ENCODE results near the gene SEMG2. TPM values are rescaled to one million over a fixed set of nuclear protein-coding genes. Genes with fewer than 3 reads are reported as not detected.

Gene SEMG2
- total RNA-seq (not detected), polyA plus RNA-seq (not detected)
- long read RNA-seq, donor 1: 0 reads
- long read RNA-seq, donor 2: 0 reads
- long read RNA-seq, donor 3: 0 reads

- Histone ChIP-seq H3K9me3 (no peaks in the 10 kb centered on the region), H3K27ac (no peak within 1 kb of the TSS), H3K4me1 (peaks cover 0 to 3% (median 0%) of the 10 kb centered on the region in 9 donors), H3K4me3 (no peak within 1 kb of the TSS), H3K27me3 (peaks cover 0 to 42% (median 22%) of the 10 kb centered on the region in 7 donors), H3K36me3 (no peaks in the 10 kb centered on the region)
- intact Hi-C loops (cut with DNase I): no loop called here
- DNase-seq (no peak), ATAC-seq (no peak)
- 94% methylated on average over 4 of the region's 4 CpGs for whole genome bisulfite sequencing, 2 donors
- TF ChIP-seq CTCF (IDR thresholded peaks at IDR 0.05): no peak
Measured at GRCh38 chr20:45221076-45221475, at the start of gene SEMG2. SEMG2 (plus strand) TSS chr20:45221373; CDS start chr20:45221390, 17 bp downstream.

GRCh38 chr20:45173522-45173921 is 47.7 kb upstream of the SEMG2 start:
- no peak overlapping the region for H3K27ac ChIP-seq
- no peak for ATAC-seq
- peaks cover 0 to 24% (median 4%) of the 10 kb centered on the region in 11 donors for H3K9me3 ChIP-seq
- H3K4me1 ChIP-seq: no peaks in the 10 kb centered on the region
- no peaks in the 10 kb centered on the region for H3K36me3 ChIP-seq
- H3K4me3 ChIP-seq: no peak overlapping the region
- WGBS, 2 donors: 12 to 16% methylated on average over 1 of the region's 1 CpG
- peaks cover 0 to 23% (median 9%) of the 10 kb centered on the region in 7 donors for H3K27me3 ChIP-seq
- intact Hi-C loops (cut with DNase I): no loop called here
- no peak for TF ChIP-seq CTCF (IDR thresholded peaks at IDR 0.05)
- DNase-seq: no peak

- no peak for TF ChIP-seq CTCF (IDR thresholded peaks at IDR 0.05)
- no peak for DNase-seq
Measured at GRCh38 chr20:45174434-45175364, 46.5 kb upstream of the SEMG2 start, which contains the start of gene PI3. PI3 (plus strand) TSS chr20:45174902; CDS start chr20:45174923, 21 bp downstream.

GRCh38 chr20:45176526-45177267 is 44.5 kb upstream of the SEMG2 start:
- Histone ChIP-seq H3K36me3 (no peaks in the 10 kb centered on the region), H3K9me3 (no peaks in the 10 kb centered on the region), H3K27ac (no peak overlapping the region), H3K4me1 (no peaks in the 10 kb centered on the region), H3K4me3 (no peak overlapping the region), H3K27me3 (peaks cover 0 to 23% (median 9%) of the 10 kb centered on the region in 7 donors)
- DNase-seq (no peak), ATAC-seq (no peak)
- TF ChIP-seq CTCF (IDR thresholded peaks at IDR 0.05): no peak
- intact Hi-C loops (cut with DNase I): no loop called here
- 67 to 68% methylated on average over 4 of the region's 4 CpGs for WGBS, 2 donors

More at GRCh38 chr20:45174434-45175364, 46.5 kb upstream of the SEMG2 start, which contains the start of gene PI3:
- Histone ChIP-seq H3K27me3 (peaks cover 0 to 23% (median 9%) of the 10 kb centered on the region in 7 donors), H3K9me3 (peaks cover 0 to 12% (median 1%) of the 10 kb centered on the region in 11 donors), H3K4me1 (no peaks in the 10 kb centered on the region), H3K4me3 (no peak within 1 kb of the TSS), H3K27ac (no peak within 1 kb of the TSS), H3K36me3 (no peaks in the 10 kb centered on the region)
- ATAC-seq: no peak
- intact Hi-C loops (cut with DNase I): no loop called here
- WGBS, 2 donors: 66 to 77% methylated on average over 8 of the region's 8 CpGs

Measured in heart right ventricle (tissue), 16 donors.